ENCODE results near the gene EIF4G1.

GRCh38 chr3:184351511-184352148, 37.2 kb downstream of the EIF4G1 start:
- TF ChIP-seq, protein P1, sequence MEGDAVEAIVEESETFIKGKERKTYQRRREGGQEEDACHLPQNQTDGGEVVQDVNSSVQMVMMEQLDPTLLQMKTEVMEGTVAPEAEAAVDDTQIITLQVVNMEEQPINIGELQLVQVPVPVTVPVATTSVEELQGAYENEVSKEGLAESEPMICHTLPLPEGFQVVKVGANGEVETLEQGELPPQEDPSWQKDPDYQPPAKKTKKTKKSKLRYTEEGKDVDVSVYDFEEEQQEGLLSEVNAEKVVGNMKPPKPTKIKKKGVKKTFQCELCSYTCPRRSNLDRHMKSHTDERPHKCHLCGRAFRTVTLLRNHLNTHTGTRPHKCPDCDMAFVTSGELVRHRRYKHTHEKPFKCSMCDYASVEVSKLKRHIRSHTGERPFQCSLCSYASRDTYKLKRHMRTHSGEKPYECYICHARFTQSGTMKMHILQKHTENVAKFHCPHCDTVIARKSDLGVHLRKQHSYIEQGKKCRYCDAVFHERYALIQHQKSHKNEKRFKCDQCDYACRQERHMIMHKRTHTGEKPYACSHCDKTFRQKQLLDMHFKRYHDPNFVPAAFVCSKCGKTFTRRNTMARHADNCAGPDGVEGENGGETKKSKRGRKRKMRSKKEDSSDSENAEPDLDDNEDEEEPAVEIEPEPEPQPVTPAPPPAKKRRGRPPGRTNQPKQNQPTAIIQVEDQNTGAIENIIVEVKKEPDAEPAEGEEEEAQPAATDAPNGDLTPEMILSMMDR (IDR thresholded peaks at IDR 0.05), result no peak
- TF ChIP-seq EZH2 (IDR thresholded peaks at IDR 0.05) (no peak), EZH2phosphoT487 (IDR thresholded peaks at IDR 0.05) (no peak)

Data from neural progenitor cell (in vitro differentiated cells).